H1 (cell line): Measurements from ENCODE around the gene GALNT12.

Experiments used
- CHD2 ChIP-seq: IDR thresholded peaks from 2 replicates; pipeline ENCODE4 v1.6.1; 2012; ENCODE audit warnings: low read length, improper control_type of control experiment
- CREB1 ChIP-seq: IDR thresholded peaks from 2 replicates; pipeline ENCODE4 v1.6.1; 2012; ENCODE audit warnings: inconsistent platforms
- EZH2 ChIP-seq: fragments of 200-600 bp; sonication (generic); IDR thresholded peaks from 2 replicates; pipeline ENCODE4 v1.7.1; 2012; ENCODE audit warnings: low read depth, mild to moderate bottlenecking, moderate library complexity, low read length, inconsistent platforms; ENCODE audit not compliant: severe bottlenecking
- FOSL1 ChIP-seq: IDR thresholded peaks from 2 replicates; pipeline ENCODE4 v1.6.1; 2011; ENCODE audit warnings: mild to moderate bottlenecking, low read depth, low read length, moderate library complexity; ENCODE audit not compliant: insufficient read depth
- POLR2A ChIP-seq, 2 experiments: IDR thresholded peaks; 1 replicate in 1 of 2; 2 replicates in 1 of 2; pipeline ENCODE4 v1.6.1; 2011; ENCODE audit warnings: low read depth in 2 of 2, low read length in 2 of 2, mild to moderate bottlenecking in 2 of 2; ENCODE audit errors: control extremely low read depth in 1 of 2
- POLR2AphosphoS5 ChIP-seq: IDR thresholded peaks from 2 replicates; pipeline ENCODE4 v1.6.1; 2011; ENCODE audit warnings: low read depth, low read length
- RAD21 ChIP-seq, 2 experiments: IDR thresholded peaks in 1 of 2; conservative IDR thresholded peaks in 1 of 2; 2 replicates each; pipeline ENCODE4 v1.6.1; 2011; ENCODE audit warnings: low read depth in 2 of 2, low read length in 2 of 2, improper control_type of control experiment in 1 of 2, inconsistent platforms in 1 of 2, mild to moderate bottlenecking in 1 of 2, moderate library complexity in 1 of 2
- RBBP5 ChIP-seq: IDR thresholded peaks from 2 replicates; pipeline ENCODE4 v1.7.1; 2012; ENCODE audit warnings: low read depth, mild to moderate bottlenecking, inconsistent platforms, low read length, moderate library complexity, borderline replicate concordance
- SUZ12 ChIP-seq: fragments of 200-600 bp; sonication (generic); IDR thresholded peaks from 2 replicates; pipeline ENCODE4 v1.6.1; 2012; ENCODE audit warnings: mild to moderate bottlenecking, inconsistent platforms, low read length, moderate library complexity, mixed read lengths
- USF2 ChIP-seq: IDR thresholded peaks from 2 replicates; pipeline ENCODE4 v1.6.1; 2011; ENCODE audit warnings: low read length, improper control_type of control experiment
- TF ChIP-seq, protein P1 (sequence below), 3 experiments: IDR thresholded peaks; 1 replicate in 2 of 3; 2 replicates in 1 of 3; pipeline versions ENCODE4 v1.5.1 to v1.6.1; 2011; ENCODE audit warnings: low read length in 3 of 3, mild to moderate bottlenecking in 3 of 3, inconsistent platforms in 2 of 3, low read depth in 1 of 3, moderate library complexity in 1 of 3; ENCODE audit not compliant: insufficient read depth in 1 of 3; ENCODE audit errors: control extremely low read depth in 1 of 3

DNA sequence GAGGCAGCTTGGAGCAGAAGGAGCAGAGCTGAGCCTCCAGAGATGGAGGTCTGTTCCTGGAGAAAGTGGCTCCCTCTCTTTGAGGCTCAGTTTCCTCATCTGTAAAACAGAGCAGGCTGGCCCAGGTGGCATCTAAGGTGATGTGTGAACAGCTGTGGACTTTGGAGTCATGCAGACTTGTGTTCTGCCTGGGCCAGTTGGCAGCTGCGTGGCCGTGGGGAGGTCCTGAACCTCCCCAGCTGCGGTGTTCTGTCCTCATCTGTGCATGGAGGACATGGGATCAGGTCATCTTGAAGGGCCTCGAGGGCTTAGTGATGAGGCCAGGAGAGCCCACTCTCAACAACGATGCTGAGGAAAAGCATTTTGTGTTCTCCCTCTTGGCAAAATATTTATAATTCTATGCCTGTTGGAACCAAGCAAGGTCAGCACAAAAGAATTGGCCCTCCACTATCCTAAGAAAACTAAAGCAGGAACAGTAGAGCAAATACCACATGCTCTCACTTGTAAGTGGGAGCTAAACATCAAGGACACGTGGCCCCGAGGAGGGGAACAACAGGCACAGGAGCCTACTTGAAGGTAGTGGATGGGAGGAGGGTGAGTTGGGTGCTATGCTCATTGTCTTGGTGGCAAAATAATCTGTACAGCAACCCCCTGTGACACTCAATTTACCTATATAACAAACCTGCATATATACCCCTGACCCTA lies 73.0 kb downstream of the GALNT12 start:
- TF ChIP-seq, protein P1, sequence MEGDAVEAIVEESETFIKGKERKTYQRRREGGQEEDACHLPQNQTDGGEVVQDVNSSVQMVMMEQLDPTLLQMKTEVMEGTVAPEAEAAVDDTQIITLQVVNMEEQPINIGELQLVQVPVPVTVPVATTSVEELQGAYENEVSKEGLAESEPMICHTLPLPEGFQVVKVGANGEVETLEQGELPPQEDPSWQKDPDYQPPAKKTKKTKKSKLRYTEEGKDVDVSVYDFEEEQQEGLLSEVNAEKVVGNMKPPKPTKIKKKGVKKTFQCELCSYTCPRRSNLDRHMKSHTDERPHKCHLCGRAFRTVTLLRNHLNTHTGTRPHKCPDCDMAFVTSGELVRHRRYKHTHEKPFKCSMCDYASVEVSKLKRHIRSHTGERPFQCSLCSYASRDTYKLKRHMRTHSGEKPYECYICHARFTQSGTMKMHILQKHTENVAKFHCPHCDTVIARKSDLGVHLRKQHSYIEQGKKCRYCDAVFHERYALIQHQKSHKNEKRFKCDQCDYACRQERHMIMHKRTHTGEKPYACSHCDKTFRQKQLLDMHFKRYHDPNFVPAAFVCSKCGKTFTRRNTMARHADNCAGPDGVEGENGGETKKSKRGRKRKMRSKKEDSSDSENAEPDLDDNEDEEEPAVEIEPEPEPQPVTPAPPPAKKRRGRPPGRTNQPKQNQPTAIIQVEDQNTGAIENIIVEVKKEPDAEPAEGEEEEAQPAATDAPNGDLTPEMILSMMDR (IDR thresholded peaks at IDR 0.05; ENCODE audit: control extremely low read depth in 1 of 3, insufficient read depth in 1 of 3, low read depth in 1 of 3, low read length in 3 of 3): no peak
- no peak for TF ChIP-seq POLR2AphosphoS5
- TF ChIP-seq CREB1: no peak
- no peak for TF ChIP-seq POLR2A (IDR thresholded peaks at IDR 0.05; ENCODE audit: control extremely low read depth in 1 of 2, low read depth in 2 of 2, low read length in 2 of 2)
- TF ChIP-seq RBBP5: no peak
- TF ChIP-seq SUZ12: no peak
- no peak for TF ChIP-seq USF2
- no peak for TF ChIP-seq FOSL1
- no peak for TF ChIP-seq EZH2
- TF ChIP-seq RAD21 (IDR thresholded peaks at IDR 0.05 in 1 of 2, conservative IDR thresholded peaks at IDR 0.05 in 1 of 2; ENCODE audit: low read depth in 2 of 2, low read length in 2 of 2): no peak
- no peak for TF ChIP-seq CHD2
